IMR-90 (cell line): Measurements from ENCODE around the gene CHRDL1. TPM values are rescaled to one million over a fixed set of nuclear protein-coding genes. Genes with fewer than 3 reads are reported as not detected.

Experiments
- ATAC-seq: fragments of 200-7000 bp; cut with Tn5 transposase; 2 replicates; pipeline ENCODE4 v1.9.1; 2020; ENCODE audit warnings: low read depth, mild to moderate bottlenecking, moderate library complexity
- BruUV-seq: library from RNA; stranded (reverse); fragments of 400-500 nt; replicated peaks from 2 replicates; lab custom pipeline; 2021; lab: Mats Ljungman, UMichigan
- CTCF ChIA-PET: fragments of 300-600 bp; formaldehyde crosslinking; extraction: SDS; loops from one replicate; lab custom pipeline; 2021; ENCODE audit warnings: antibody characterized with exemption; lab: Yijun Ruan, JAX
- POLR2A ChIA-PET: fragments of 300-600 bp; sonication (Branson Sonifier 250); formaldehyde crosslinking; loops from one replicate; lab custom pipeline; 2022; ENCODE audit warnings: antibody characterized with exemption; ENCODE audit not compliant: unreplicated experiment; lab: Charles Lee
- DNase-seq: peaks from one replicate; pipeline ENCODE4 v3.0.0; 2013
- H2AFZ ChIP-seq: replicated peaks from 2 replicates; pipeline ENCODE3; 2013; ENCODE audit warnings: low read length, mild to moderate bottlenecking; ENCODE audit not compliant: poor library complexity
- H2AK5ac ChIP-seq: 2 replicates; pipeline ENCODE4 v1.6.1; 2013; ENCODE audit warnings: low read depth, low read length, inconsistent platforms
- H2AK9ac ChIP-seq: replicated peaks from 2 replicates; pipeline ENCODE3; 2013; ENCODE audit warnings: mild to moderate bottlenecking, low read depth, low read length, moderate library complexity; ENCODE audit not compliant: poor library complexity
- H2BK120ac ChIP-seq: 2 replicates; pipeline ENCODE4 v1.6.1; 2013; ENCODE audit warnings: low read depth, low read length, inconsistent platforms
- H2BK15ac ChIP-seq: 3 replicates; pipeline ENCODE4 v1.6.1; 2013; ENCODE audit warnings: low read depth, low read length, inconsistent platforms
- H2BK20ac ChIP-seq: 2 replicates; pipeline ENCODE4 v1.6.1; 2013; ENCODE audit warnings: low read depth, mild to moderate bottlenecking, inconsistent platforms, low read length, moderate library complexity
- H2BK5ac ChIP-seq: 2 replicates; pipeline ENCODE4 v1.6.1; 2013; ENCODE audit warnings: mild to moderate bottlenecking, low read depth, low read length, inconsistent platforms; ENCODE audit not compliant: poor library complexity, severe bottlenecking
- H3K14ac ChIP-seq: replicated peaks from 2 replicates; pipeline ENCODE4 v1.6.1; 2013; ENCODE audit warnings: low read depth, low read length, inconsistent platforms
- H3K18ac ChIP-seq: 2 replicates; pipeline ENCODE4 v1.6.1; 2013; ENCODE audit warnings: low read depth, low read length, control low read depth
- H3K23ac ChIP-seq: 2 replicates; pipeline ENCODE4 v1.6.1; 2013; ENCODE audit warnings: low read depth, low read length, inconsistent platforms
- H3K27ac ChIP-seq: 2 replicates; pipeline ENCODE4 v1.5.1; 2013; ENCODE audit warnings: mild to moderate bottlenecking, control low read depth, low read length; ENCODE audit not compliant: insufficient read depth
- H3K27me3 ChIP-seq: 2 replicates; pipeline ENCODE4 v1.6.1; 2013; ENCODE audit warnings: low read length; ENCODE audit not compliant: control insufficient read depth, insufficient read depth
- H3K36me3 ChIP-seq: 2 replicates; pipeline ENCODE4 v1.6.1; 2013; ENCODE audit warnings: low read length, mixed read lengths; ENCODE audit not compliant: control insufficient read depth, insufficient read depth
- H3K4ac ChIP-seq: 2 replicates; pipeline ENCODE4 v1.6.1; 2013; ENCODE audit warnings: low read depth, low read length, inconsistent platforms
- H3K4me1 ChIP-seq: 2 replicates; pipeline ENCODE4 v1.6.1; 2013; ENCODE audit warnings: low read length, mixed read lengths; ENCODE audit not compliant: control insufficient read depth, insufficient read depth
- H3K4me2 ChIP-seq: 2 replicates; pipeline ENCODE4 v1.6.1; 2013; ENCODE audit warnings: low read depth, mild to moderate bottlenecking, control low read depth, low read length, moderate library complexity
- H3K4me3 ChIP-seq: 2 replicates; pipeline ENCODE4 v1.5.1; 2013; ENCODE audit warnings: low read depth, mild to moderate bottlenecking, control low read depth, low read length, moderate library complexity; ENCODE audit not compliant: insufficient read depth
- H3K56ac ChIP-seq: 2 replicates; pipeline ENCODE4 v1.6.1; 2013; ENCODE audit warnings: low read length, inconsistent platforms; ENCODE audit not compliant: insufficient read depth; ENCODE audit errors: extremely low read depth
- H3K79me1 ChIP-seq, 2 experiments: 2 replicates each; pipeline ENCODE4 v1.6.1; 2013; ENCODE audit warnings: low read length in 2 of 2, inconsistent platforms in 1 of 2, low read depth in 1 of 2
- H3K9ac ChIP-seq: 2 replicates; pipeline ENCODE4 v1.6.1; 2013; ENCODE audit warnings: low read depth, low read length, control low read depth
- H3K9me1 ChIP-seq: 2 replicates; pipeline ENCODE4 v1.6.1; 2013; ENCODE audit warnings: low read length, inconsistent platforms; ENCODE audit not compliant: insufficient read depth
- H3K9me3 ChIP-seq: 2 replicates; pipeline ENCODE4 v1.6.1; 2013; ENCODE audit warnings: low read length; ENCODE audit not compliant: control insufficient read depth, insufficient read depth
- H4K20me1 ChIP-seq: 2 replicates; pipeline ENCODE4 v1.6.1; 2013; ENCODE audit warnings: low read length, inconsistent platforms; ENCODE audit not compliant: insufficient read depth
- H4K5ac ChIP-seq: 2 replicates; pipeline ENCODE4 v1.6.1; 2013; ENCODE audit warnings: mild to moderate bottlenecking, low read depth, low read length, control low read depth
- H4K8ac ChIP-seq, 2 experiments: 2 replicates each; pipeline ENCODE4 v1.6.1; 2013; ENCODE audit warnings: low read depth in 2 of 2, low read length in 2 of 2, control low read depth in 1 of 2, inconsistent platforms in 1 of 2
- H4K91ac ChIP-seq: 2 replicates; pipeline ENCODE4 v1.6.1; 2013; ENCODE audit warnings: low read depth, low read length, inconsistent platforms; ENCODE audit not compliant: insufficient read depth
- BHLHE40 ChIP-seq: fragments of 150-350 bp; IDR thresholded peaks from 2 replicates; pipeline ENCODE4 v1.6.1; 2016; ENCODE audit warnings: mild to moderate bottlenecking, low read depth, low read length
- RCOR1 ChIP-seq: IDR thresholded peaks from 2 replicates; pipeline ENCODE4 v1.6.1; 2012; ENCODE audit warnings: mild to moderate bottlenecking, low read length, improper control_type of control experiment; ENCODE audit not compliant: insufficient replicate concordance
- WGBS, 2 experiments: methylation state at CpG; one replicate each; pipeline versions ENCODE4 v1.1.5 to v1.1.7; 2013; ENCODE audit warnings: missing lambda C conversion rate in 2 of 2; ENCODE audit not compliant: insufficient read length in 1 of 2; ENCODE audit errors: extremely low coverage in 2 of 2; 5-methylcytosine and 5-hydroxymethylcytosine counted together
- dilution Hi-C: fragments of 300-500 bp; cut with HindIII; formaldehyde crosslinking; loops from one replicate; pipeline ENCODE4 v1.14.3; 2018; ENCODE audit warnings: low sequenced_read_pairs; ENCODE audit not compliant: unreplicated experiment
- in situ Hi-C: fragments of 300-500 bp; cut with MboI; formaldehyde crosslinking; loops from 3 replicates; pipeline ENCODE4 v1.14.3; 2019; ENCODE audit warnings: low sequenced_read_pairs, inconsistent platforms, mixed read lengths
- intact Hi-C: fragments of 100-400 bp; cut with micrococcal nuclease; formaldehyde crosslinking; loops from 2 replicates; pipeline ENCODE4 v1.10.0; 2022
- polyA plus RNA-seq, 3 experiments: library from polyadenylated mRNA; depleted of rRNA; stranded (reverse); fragments of >200 nt; gene quantifications; 2 replicates each; pipeline ENCODE4 v1.2.3, GENCODE V29; 2012; ENCODE audit warnings: low replicate concordance in 1 of 3
- total RNA-seq: library from RNA; depleted of rRNA; stranded (reverse); fragments of >200 nt; gene quantifications from 2 replicates; pipeline ENCODE4 v1.2.3, GENCODE V29; 2012
- TF ChIP-seq, protein P1 (sequence below): fragments of 150-350 bp; IDR thresholded peaks from 2 replicates; pipeline ENCODE4 v1.6.1; 2016; ENCODE audit warnings: low read depth, mild to moderate bottlenecking, low read length, moderate library complexity, borderline replicate concordance

CHRDL1 gene
- total and polyA plus RNA-seq, 2 of the 4 experiments (the other 2 are of a cell fraction) = 0.36 to 0.58 TPM

DNA sequence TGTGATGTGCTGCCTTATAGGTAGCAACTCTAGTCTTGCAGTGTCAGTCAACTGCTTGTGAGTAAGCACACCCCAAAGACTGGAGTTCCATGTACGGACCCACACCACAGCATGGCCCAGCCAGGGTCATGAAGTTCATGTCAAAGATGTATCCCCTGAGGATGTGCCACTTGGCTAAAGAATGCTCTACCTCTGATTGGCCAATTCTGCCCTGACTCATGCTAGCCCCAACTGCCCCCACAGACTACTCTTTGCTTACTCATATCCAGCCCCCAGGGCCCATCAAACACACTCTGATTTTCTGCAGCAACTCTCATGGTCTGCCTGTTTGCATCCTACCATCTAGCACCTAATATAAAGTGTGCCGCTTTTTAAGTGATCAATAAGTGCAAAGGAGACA is 62.5 kb downstream of the CHRDL1 start:
- in situ Hi-C loops (no loop called here), dilution Hi-C loops (no loop called here), intact Hi-C loops (no loop called here)
- no CpG with 5 or more reads among the region's 2 CpGs for WGBS, 2 experiments
- Histone ChIP-seq H2BK5ac (no peak overlapping the region), H3K18ac (no peak overlapping the region), H3K79me1 (no peaks in the 10 kb centered on the region), H3K36me3 (no peaks in the 10 kb centered on the region), H4K8ac (no peak overlapping the region), H3K23ac (no peak overlapping the region), H2BK20ac (no peak overlapping the region), H3K4me2 (no peak overlapping the region), H2BK120ac (no peak overlapping the region), H3K4ac (no peak overlapping the region), H3K56ac (no peak overlapping the region), H3K4me3 (no peak overlapping the region), H3K9me3 (no peaks in the 10 kb centered on the region), H3K9me1 (no peaks in the 10 kb centered on the region), H3K27ac (no peak overlapping the region), H3K27me3 (peaks cover 5% of the 10 kb centered on the region; the same call in 1 of the 2 replicates), H2AK5ac (no peak overlapping the region), H2BK15ac (no peak overlapping the region), H4K5ac (no peak overlapping the region), H3K9ac (no peak overlapping the region), H3K14ac (no peak overlapping the region), H3K4me1 (no peaks in the 10 kb centered on the region), H4K20me1 (no peaks in the 10 kb centered on the region), H4K91ac (no peak overlapping the region), H2AFZ (no peak overlapping the region), H2AK9ac (no peak overlapping the region)
- POLR2A ChIA-PET = no interaction called here
- DNase-seq (peak; percentile 17), ATAC-seq (no peak)
- CTCF ChIA-PET = no interaction called here
- no peak for TF ChIP-seq RCOR1
- TF ChIP-seq, protein P1, sequence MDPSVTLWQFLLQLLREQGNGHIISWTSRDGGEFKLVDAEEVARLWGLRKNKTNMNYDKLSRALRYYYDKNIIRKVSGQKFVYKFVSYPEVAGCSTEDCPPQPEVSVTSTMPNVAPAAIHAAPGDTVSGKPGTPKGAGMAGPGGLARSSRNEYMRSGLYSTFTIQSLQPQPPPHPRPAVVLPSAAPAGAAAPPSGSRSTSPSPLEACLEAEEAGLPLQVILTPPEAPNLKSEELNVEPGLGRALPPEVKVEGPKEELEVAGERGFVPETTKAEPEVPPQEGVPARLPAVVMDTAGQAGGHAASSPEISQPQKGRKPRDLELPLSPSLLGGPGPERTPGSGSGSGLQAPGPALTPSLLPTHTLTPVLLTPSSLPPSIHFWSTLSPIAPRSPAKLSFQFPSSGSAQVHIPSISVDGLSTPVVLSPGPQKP = no peak
- no peak for TF ChIP-seq BHLHE40
- BruUV-seq = no TSS peak
